ENCODE results near the gene KRTAP24-1. TPM values are rescaled to one million over a fixed set of nuclear protein-coding genes. Genes with fewer than 3 reads are reported as not detected.

Gene KRTAP24-1
- total RNA-seq, 1 donor from 2014 or later, result not detected

- ATAC-seq, result no peak
These were observed 48.7 kb downstream of the KRTAP24-1 start for GRCh38 chr21:30234050-30234449.

DNA sequence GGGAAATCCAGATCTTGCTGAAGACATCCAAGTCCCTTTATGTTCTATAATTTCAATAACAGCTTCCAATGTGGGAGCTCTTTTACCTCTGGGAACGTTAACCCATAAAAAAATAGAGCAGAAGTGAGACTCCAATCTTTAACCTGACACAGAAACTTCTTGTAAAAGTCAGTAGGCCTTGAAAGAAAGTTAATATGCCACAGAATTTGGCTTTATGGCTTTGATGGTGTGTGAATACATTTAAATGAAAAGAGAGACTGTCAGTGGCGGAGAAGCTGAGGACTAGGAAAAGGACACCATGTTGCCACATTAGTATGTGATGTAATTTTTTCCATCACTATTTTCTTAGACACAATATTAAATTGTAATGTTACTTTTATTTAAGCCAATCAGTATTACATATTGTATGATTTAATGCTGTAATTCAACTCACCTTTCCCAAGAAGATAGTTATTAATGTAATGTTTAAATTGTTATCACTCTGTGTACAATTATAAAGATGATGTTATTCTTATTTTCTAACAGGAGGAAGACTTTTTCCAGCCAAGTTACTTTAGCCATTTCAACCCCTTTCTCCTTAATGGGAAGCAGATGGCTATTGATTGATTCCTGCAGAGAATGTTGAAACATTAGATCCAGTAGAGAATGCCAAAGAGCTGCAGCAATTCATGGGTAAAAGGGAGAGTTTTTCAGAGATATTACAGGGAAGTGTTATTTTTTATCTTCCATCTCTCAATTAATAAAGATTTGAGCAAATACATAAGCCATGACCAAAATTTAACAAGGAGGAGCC is 49.3 kb downstream of the KRTAP24-1 start:
- ATAC-seq, result no peak

DNA sequence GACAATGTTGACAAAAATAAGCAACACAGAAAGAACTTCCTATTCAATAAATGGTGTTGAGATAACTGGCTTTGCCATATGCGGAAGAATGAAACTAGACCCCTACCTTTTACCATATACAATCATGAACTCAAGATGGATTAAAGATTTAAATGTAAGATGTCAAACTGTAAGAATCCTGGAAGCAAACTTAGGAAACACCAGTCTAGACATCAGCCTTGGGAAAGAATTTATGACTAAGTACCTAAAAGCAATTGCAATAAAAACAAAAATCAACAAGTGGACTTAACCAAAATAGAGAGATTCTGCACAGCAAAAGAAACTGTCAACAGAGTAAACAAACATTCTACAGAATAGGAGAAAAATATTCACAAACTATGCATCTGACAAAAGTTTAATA is 50.7 kb downstream of the KRTAP24-1 start:
- ATAC-seq, result no peak

Other genes with a start within 250 kb of the KRTAP24-1 start
- 1.8 TPM for gene CLDN17, start 116.1 kb downstream of the KRTAP24-1 start, total RNA-seq
- gene CLDN8, start 66.9 kb downstream of the KRTAP24-1 start, total RNA-seq, result 1.6 TPM
- gene KRTAP25-1, start 6.6 kb upstream of the KRTAP24-1 start, total RNA-seq, result not detected
- gene KRTAP26-1, start 37.4 kb upstream of the KRTAP24-1 start, total RNA-seq, result not detected
- gene KRTAP27-1, start 54.7 kb upstream of the KRTAP24-1 start, total RNA-seq, result not detected
- not detected for gene KRTAP23-1, start 65.7 kb upstream of the KRTAP24-1 start, total RNA-seq
- gene KRTAP13-2, start 89.3 kb upstream of the KRTAP24-1 start, total RNA-seq, result not detected
- gene KRTAP13-1, start 113.1 kb upstream of the KRTAP24-1 start, total RNA-seq, result not detected
- gene KRTAP13-3, start 143.0 kb upstream of the KRTAP24-1 start, total RNA-seq, result not detected
- gene KRTAP13-4, start 147.3 kb upstream of the KRTAP24-1 start, total RNA-seq, result not detected
- gene KRTAP15-1, start 157.3 kb upstream of the KRTAP24-1 start, total RNA-seq, result not detected
- gene KRTAP19-1, start 197.4 kb upstream of the KRTAP24-1 start, total RNA-seq, result not detected
- not detected for gene KRTAP19-2, start 204.5 kb upstream of the KRTAP24-1 start, total RNA-seq
- not detected for gene KRTAP19-3, start 209.1 kb upstream of the KRTAP24-1 start, total RNA-seq
- gene KRTAP19-4, start 214.2 kb upstream of the KRTAP24-1 start, total RNA-seq, result not detected
- not detected for gene KRTAP19-5, start 219.2 kb upstream of the KRTAP24-1 start, total RNA-seq

All from esophagus mucosa (tissue), 1 donor.